OCI-LY3 (cell line): ENCODE results near the gene WTIP.

ENCODE experiments used
- H2AFZ ChIP-seq: fragments of 200-600, 300-600 bp; shearing (Covaris generic); 2 replicates; pipeline ENCODE4 v1.6.0; 2014; ENCODE audit warnings: antibody characterized with exemption, low read depth, low read length
- H3K27ac ChIP-seq: fragments of 200-600, 300-600 bp; sonication (generic); 2 replicates; pipeline ENCODE4 v1.5.1; 2014; ENCODE audit warnings: mild to moderate bottlenecking, low read length, moderate library complexity, mixed read lengths
- H3K27me3 ChIP-seq: fragments of 200-600, 300-600 bp; sonication (generic); 2 replicates; pipeline ENCODE4 v1.6.1; 2014; ENCODE audit warnings: low read depth, low read length, mixed read lengths
- H3K36me3 ChIP-seq: fragments of 200-600, 300-600 bp; sonication (generic); replicated peaks from 2 replicates; pipeline ENCODE3; 2014; ENCODE audit warnings: low read depth, low read length, mixed read lengths
- H3K4me1 ChIP-seq: fragments of 300-600, 200-600 bp; sonication (generic); 2 replicates; pipeline ENCODE4 v1.6.1; 2014; ENCODE audit warnings: low read length, mixed read lengths
- H3K4me2 ChIP-seq: fragments of 200-600, 300-600 bp; sonication (generic); 2 replicates; pipeline ENCODE4 v1.6.1; 2014; ENCODE audit warnings: low read length, mixed read lengths
- H3K4me3 ChIP-seq: fragments of 300-600, 200-600 bp; sonication (generic); 2 replicates; pipeline ENCODE4 v1.5.1; 2014; ENCODE audit warnings: antibody characterized with exemption, mild to moderate bottlenecking, low read length, moderate library complexity
- H3K79me2 ChIP-seq: fragments of 300-600, 200-600 bp; shearing (Covaris generic); 2 replicates; pipeline ENCODE4 v1.6.1; 2014; ENCODE audit warnings: mild to moderate bottlenecking, low read length, mixed read lengths
- H3K9ac ChIP-seq: fragments of 300-600, 200-600 bp; shearing (Covaris generic); 2 replicates; pipeline ENCODE4 v1.6.0; 2014; ENCODE audit warnings: mild to moderate bottlenecking, low read length, moderate library complexity
- H3K9me3 ChIP-seq: fragments of 200-600, 300-600 bp; shearing (Covaris generic); 2 replicates; pipeline ENCODE4 v1.6.1; 2014; ENCODE audit warnings: low read length, mixed read lengths; ENCODE audit not compliant: insufficient read depth
- H4K20me1 ChIP-seq: fragments of 200-600, 300-600 bp; sonication (generic); 2 replicates; pipeline ENCODE4 v1.6.1; 2016; ENCODE audit warnings: low read length, mixed read lengths; ENCODE audit not compliant: insufficient read depth
- EZH2phosphoT487 ChIP-seq: fragments of 200-600 bp; shearing (Covaris generic); IDR thresholded peaks from 2 replicates; pipeline ENCODE4 v1.6.1; 2018; ENCODE audit warnings: antibody characterized with exemption, mixed run types, low read depth
- TF ChIP-seq, protein P1 (sequence below): fragments of 200-600, 300-600 bp; sonication (generic); IDR thresholded peaks from 2 replicates; pipeline ENCODE4 v1.5.1; 2014; ENCODE audit warnings: antibody characterized with exemption, low read length, low read depth

Gene WTIP

DNA sequence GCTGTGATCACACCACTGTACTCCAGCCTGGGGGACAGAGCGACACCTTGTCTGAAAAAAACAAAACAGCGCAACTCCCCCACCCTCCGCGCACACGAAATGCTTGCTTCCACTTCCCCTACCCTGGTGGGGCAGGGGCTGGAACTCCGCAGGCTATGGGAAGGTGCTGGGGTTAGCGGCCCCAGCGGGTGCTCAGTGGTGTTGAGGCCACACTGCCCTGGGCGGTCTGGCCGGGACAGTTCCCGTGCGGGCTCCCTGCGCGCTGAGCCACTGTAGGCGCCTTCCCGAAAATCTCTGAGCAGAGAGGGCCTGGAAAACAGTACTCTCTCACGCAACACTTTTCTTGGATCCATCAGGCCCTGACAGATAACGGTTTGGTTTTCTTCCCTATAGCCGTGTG lies 1.1 kb upstream of the WTIP start:
- TF ChIP-seq, protein P1, sequence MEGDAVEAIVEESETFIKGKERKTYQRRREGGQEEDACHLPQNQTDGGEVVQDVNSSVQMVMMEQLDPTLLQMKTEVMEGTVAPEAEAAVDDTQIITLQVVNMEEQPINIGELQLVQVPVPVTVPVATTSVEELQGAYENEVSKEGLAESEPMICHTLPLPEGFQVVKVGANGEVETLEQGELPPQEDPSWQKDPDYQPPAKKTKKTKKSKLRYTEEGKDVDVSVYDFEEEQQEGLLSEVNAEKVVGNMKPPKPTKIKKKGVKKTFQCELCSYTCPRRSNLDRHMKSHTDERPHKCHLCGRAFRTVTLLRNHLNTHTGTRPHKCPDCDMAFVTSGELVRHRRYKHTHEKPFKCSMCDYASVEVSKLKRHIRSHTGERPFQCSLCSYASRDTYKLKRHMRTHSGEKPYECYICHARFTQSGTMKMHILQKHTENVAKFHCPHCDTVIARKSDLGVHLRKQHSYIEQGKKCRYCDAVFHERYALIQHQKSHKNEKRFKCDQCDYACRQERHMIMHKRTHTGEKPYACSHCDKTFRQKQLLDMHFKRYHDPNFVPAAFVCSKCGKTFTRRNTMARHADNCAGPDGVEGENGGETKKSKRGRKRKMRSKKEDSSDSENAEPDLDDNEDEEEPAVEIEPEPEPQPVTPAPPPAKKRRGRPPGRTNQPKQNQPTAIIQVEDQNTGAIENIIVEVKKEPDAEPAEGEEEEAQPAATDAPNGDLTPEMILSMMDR = no peak
- TF ChIP-seq EZH2phosphoT487 = no peak
- Histone ChIP-seq H3K4me3 (no peak overlapping the region), H3K4me1 (no peaks in the 10 kb centered on the region), H3K36me3 (no peaks in the 10 kb centered on the region), H3K27ac (no peak overlapping the region), H3K79me2 (no peaks in the 10 kb centered on the region), H3K4me2 (no peak overlapping the region), H3K9me3 (no peaks in the 10 kb centered on the region), H2AFZ (no peak overlapping the region), H4K20me1 (no peaks in the 10 kb centered on the region), H3K27me3 (no peaks in the 10 kb centered on the region), H3K9ac (no peak overlapping the region)

DNA sequence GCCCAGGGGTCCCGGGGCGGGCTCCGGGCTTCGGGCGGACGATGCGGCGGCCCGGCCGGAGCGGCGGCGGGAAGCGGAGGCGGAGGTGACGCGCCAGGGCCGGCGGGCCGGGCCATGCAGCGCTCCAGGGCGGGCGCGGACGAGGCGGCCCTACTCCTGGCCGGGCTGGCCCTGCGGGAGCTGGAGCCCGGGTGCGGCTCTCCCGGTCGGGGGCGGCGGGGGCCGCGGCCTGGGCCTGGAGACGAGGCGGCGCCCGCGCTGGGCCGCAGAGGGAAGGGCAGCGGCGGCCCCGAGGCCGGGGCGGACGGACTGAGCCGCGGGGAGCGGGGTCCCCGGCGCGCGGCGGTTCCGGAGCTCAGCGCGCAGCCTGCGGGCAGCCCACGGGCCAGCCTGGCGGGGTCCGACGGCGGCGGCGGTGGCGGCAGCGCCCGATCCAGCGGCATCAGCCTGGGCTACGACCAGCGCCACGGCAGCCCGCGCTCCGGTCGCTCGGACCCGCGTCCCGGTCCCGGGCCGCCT lies 362 bp downstream of the WTIP start:
- Histone ChIP-seq H3K27ac (no peak overlapping the region), H3K4me3 (no peak overlapping the region), H3K4me1 (no peaks in the 10 kb centered on the region), H3K9ac (no peak overlapping the region), H3K79me2 (no peaks in the 10 kb centered on the region), H2AFZ (no peak overlapping the region), H3K27me3 (no peaks in the 10 kb centered on the region), H4K20me1 (no peaks in the 10 kb centered on the region), H3K36me3 (no peaks in the 10 kb centered on the region), H3K4me2 (no peak overlapping the region), H3K9me3 (no peaks in the 10 kb centered on the region)
- no peak for TF ChIP-seq EZH2phosphoT487
- TF ChIP-seq, protein P1 = no peak

DNA sequence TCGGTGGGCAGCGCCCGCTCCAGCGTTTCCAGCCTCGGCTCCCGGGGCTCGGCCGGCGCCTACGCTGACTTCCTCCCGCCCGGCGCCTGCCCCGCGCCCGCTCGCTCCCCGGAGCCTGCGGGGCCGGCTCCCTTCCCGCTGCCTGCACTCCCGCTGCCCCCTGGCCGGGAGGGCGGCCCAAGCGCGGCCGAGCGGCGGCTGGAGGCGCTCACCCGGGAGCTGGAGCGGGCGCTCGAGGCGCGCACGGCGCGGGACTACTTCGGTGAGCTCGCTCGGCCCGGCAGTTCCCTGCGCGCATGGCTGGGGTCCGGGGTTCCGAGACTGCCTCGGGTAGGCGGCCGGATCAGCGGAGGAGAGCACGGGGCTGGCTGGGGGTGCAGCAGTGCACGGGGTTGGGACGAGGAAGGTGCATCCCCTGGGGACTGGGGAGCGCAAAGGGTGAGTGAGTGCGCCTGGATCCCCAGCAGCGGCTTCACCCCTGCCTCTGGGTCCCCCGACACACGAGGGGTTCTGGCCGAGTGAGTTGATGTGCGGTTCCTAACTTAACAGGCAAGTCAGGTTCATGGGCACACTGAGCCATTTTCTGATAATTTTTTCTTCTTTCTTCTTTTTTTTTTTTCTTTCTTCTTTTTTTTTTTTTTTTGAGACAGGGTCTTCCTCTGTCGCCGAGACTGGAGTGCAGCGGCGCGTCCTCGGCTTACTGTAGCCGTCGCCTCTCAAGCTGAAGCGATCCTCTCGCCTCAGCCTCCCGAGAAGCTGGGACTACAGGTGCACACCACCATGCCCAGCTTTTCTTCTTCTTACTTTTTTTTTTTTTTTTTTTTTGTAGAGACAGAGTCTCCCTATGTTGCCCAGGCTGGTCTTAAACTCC lies 1.1 kb downstream of the WTIP start:
- Histone ChIP-seq H3K4me2 (no peak overlapping the region), H3K4me3 (no peak overlapping the region), H3K27me3 (no peaks in the 10 kb centered on the region), H3K4me1 (no peaks in the 10 kb centered on the region), H2AFZ (no peak overlapping the region), H3K36me3 (no peaks in the 10 kb centered on the region), H3K79me2 (no peaks in the 10 kb centered on the region), H3K9me3 (no peaks in the 10 kb centered on the region), H3K27ac (no peak overlapping the region), H4K20me1 (no peaks in the 10 kb centered on the region), H3K9ac (no peak overlapping the region)
- TF ChIP-seq, protein P1 = no peak
- TF ChIP-seq EZH2phosphoT487 = no peak

DNA sequence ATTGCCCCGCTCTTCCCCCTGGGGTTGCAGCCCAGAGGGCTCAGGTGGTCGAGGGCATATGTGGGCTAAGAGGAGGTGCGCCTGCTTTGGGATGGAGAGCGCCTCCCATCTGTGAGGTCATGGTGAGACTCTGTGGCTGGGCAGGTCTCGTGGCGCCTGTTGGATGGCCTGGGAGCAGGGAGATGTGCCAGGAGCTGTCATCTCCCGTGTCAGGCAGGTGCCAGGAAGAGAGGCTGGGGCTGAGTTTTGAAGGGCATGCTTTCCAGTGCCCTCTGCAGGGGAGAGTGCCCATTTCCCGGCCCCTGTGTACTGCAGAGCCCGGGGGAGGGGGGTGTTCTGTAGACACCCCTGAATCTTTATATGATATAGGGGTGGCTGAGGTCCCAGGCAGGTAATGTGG lies 2.8 kb downstream of the WTIP start:
- no peak overlapping the region for H3K4me3 ChIP-seq
- H2AFZ ChIP-seq = no peak overlapping the region
- no peaks in the 10 kb centered on the region for H3K36me3 ChIP-seq
- H3K27ac ChIP-seq = no peak overlapping the region
- H3K4me1 ChIP-seq = no peaks in the 10 kb centered on the region
- no peaks in the 10 kb centered on the region for H3K9me3 ChIP-seq
- TF ChIP-seq, protein P1 = no peak
- no peak for TF ChIP-seq EZH2phosphoT487
- no peaks in the 10 kb centered on the region for H3K27me3 ChIP-seq
- H4K20me1 ChIP-seq = no peaks in the 10 kb centered on the region
- no peak overlapping the region for H3K4me2 ChIP-seq
- H3K9ac ChIP-seq = no peak overlapping the region
- H3K79me2 ChIP-seq = no peaks in the 10 kb centered on the region
